ENCODE measurements around the gene PITPNM1.

DNA sequence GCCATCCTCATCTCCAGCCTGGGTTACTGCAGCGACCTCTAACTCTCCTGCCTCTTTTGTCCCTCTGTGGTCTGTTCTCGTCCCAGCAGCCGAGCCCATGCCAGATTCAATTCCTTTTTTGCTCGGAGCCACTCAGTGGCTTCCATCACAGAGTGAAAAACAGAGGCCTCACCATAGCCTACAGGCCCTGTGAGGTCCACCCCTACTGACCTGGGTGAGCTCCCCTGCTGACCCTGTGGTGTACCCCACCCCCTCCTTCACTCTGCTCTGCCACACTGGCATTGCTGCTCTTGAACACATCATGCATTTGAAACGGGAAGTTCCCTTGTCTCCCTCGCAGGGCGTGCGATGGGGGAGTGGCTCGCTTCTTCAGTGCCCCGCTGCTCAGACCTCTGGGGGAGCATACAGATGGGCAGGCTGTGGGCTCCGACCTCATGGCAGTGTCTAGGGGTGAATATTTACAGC, 20.3 kb downstream of the PITPNM1 start:
- TF ChIP-seq POLR2AphosphoS5 (IDR thresholded peaks at IDR 0.05) = no peak
- TF ChIP-seq, protein P1, sequence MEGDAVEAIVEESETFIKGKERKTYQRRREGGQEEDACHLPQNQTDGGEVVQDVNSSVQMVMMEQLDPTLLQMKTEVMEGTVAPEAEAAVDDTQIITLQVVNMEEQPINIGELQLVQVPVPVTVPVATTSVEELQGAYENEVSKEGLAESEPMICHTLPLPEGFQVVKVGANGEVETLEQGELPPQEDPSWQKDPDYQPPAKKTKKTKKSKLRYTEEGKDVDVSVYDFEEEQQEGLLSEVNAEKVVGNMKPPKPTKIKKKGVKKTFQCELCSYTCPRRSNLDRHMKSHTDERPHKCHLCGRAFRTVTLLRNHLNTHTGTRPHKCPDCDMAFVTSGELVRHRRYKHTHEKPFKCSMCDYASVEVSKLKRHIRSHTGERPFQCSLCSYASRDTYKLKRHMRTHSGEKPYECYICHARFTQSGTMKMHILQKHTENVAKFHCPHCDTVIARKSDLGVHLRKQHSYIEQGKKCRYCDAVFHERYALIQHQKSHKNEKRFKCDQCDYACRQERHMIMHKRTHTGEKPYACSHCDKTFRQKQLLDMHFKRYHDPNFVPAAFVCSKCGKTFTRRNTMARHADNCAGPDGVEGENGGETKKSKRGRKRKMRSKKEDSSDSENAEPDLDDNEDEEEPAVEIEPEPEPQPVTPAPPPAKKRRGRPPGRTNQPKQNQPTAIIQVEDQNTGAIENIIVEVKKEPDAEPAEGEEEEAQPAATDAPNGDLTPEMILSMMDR (IDR thresholded peaks at IDR 0.05) = no peak

Data from prostate gland (tissue), 2 donors.